GM21526 (cell line): ENCODE measurements around the gene PLEKHA5.
"Not testable (repeated sequence)": the region's sequence is repeated elsewhere in the genome, so short reads cannot be mapped to it uniquely, and the experiment has no call there.

ENCODE experiments used
- ATAC-seq: cut with Tn5 transposase; IDR thresholded peaks from one replicate; pipeline ENCODE4 v1.9.1; 2021; ENCODE audit warnings: moderate library complexity; ENCODE audit not compliant: unreplicated experiment, low FRiP score

PLEKHA5 gene

DNA sequence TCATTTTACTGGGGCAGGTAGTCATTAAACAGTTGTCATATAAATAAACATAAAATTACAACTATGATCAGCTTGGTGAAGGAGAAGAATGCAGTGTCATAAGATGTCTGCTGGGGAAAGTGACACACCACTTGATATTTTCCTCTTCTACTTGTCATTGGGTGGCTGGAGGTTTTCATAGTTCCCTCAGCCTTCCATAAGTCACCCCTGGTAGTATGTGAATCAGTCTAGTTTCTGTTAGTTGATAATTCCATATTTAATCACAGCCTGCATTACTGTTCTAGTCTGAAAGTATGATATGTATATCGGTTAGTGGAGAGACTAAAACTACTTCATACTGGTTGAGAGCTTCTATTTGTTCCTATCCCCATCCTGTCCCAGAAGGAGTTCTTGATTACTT is 38.2 kb downstream of the PLEKHA5 start:
- ATAC-seq: no peak

DNA sequence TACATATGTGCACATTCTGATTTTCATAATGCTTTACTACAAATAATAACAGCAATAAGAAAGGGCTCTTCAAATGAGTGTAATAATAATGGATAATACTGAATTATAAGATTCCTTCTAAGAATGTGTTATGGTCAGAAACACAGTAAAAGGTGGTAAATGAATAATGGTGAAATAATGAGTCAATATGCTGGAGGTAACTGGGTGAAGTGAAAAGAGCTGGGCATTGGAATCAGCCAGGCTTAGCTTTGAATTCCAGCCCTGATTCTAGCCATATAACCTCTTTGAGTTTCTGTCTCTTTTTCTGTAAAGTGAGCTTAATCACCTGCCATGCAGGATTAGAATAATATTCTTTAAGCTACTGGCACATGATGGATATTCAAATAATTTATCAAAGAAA is 39.1 kb downstream of the PLEKHA5 start:
- ATAC-seq: no peak

DNA sequence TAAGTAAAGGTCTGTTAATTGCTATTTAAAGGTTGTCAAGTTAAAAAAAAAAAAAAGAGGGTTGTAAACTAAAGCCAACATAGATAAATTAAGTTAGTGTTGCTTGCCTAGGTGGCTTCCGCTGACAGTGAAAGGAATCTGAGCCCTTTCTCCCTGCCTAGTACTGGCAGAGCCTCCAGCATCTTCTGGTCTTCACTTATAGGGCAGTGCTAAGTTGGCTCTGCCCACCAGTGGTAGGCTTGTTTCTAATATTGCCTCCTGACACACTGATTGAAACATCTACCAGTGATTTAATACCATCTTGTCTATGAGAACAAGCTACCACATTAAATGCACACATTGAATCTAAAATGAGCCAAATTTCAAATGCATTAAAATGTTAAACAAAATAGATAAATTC is 39.7 kb downstream of the PLEKHA5 start:
- ATAC-seq: no peak

DNA sequence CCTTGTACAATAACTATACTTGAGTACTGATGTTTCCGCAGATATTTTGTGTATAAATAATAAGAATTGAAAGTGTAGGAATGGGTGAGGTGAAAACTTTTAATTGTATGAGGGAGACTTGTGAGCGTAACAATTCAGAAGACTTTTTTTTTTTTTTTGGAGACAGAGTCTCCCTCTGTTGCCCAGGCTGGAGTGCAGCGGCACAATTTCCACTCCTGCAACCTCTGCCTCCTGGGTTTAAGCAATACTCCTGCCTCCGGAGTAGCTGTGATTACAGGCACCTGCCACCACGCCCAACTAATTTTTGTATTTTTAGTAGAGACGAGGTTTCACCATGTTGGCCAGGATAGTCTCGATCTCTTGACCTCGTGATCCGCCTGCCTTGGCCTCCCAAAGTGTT is 40.8 kb downstream of the PLEKHA5 start:
- ATAC-seq: not testable (repeated sequence)

GRCh38 chr12:19171731-19172130 is 42.2 kb downstream of the PLEKHA5 start:
- no peak for ATAC-seq

DNA sequence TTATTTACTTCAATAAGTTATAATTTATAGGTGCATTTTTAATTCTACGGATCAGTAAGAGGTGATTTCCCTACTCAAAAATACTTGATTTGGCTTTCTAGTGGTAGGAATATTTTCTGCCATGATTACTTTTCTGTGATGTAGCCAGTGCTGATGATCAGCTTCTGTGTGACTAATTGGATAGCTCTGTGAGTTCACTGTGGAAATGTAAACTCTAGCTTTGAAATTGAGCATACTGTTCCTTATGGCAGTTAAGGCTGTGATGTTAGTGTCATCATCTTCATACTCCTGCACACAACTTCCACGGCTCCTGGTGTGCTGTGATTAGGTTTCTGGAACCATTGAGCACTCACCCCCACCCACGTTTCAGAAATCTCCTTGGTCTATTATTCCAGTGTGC is 48.2 kb downstream of the PLEKHA5 start:
- ATAC-seq: no peak

GRCh38 chr12:19179986-19180385 is 50.5 kb downstream of the PLEKHA5 start:
- no peak for ATAC-seq

DNA sequence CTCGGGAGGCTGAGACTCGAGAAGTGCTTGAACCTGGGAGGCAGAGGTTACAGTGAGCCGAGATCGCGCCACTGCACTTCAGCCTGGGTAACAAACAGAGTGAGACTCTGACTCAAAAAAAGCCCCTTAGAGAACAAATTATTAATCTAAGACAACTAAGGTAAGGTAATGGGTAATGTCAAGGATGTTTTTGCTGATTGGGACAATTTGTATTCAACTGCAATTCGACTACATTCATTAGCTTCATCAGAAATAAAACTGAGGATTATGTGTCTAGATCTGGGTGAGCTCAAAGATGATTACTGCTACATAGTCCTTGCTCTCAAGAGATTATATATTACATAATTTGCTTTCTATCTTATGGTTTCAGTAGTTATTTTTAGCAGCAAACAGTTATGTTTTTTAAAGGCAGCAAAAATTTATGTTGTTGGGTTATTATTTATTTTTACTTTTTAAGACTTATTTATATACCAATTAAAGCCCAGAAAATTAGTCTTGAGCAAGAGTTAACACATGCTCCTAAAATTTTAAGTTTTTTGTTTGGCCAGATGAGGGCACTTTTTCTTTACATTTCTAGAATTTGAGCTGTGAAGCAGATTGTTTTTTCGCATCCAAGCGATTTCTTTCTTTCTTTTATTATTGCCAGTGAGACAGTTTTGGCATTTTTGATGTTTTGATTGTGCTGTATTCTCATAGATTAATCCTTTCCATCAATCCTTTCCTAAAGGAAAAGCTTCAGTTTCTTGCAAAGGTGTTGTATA is 52.3 kb downstream of the PLEKHA5 start:
- ATAC-seq: no peak

DNA sequence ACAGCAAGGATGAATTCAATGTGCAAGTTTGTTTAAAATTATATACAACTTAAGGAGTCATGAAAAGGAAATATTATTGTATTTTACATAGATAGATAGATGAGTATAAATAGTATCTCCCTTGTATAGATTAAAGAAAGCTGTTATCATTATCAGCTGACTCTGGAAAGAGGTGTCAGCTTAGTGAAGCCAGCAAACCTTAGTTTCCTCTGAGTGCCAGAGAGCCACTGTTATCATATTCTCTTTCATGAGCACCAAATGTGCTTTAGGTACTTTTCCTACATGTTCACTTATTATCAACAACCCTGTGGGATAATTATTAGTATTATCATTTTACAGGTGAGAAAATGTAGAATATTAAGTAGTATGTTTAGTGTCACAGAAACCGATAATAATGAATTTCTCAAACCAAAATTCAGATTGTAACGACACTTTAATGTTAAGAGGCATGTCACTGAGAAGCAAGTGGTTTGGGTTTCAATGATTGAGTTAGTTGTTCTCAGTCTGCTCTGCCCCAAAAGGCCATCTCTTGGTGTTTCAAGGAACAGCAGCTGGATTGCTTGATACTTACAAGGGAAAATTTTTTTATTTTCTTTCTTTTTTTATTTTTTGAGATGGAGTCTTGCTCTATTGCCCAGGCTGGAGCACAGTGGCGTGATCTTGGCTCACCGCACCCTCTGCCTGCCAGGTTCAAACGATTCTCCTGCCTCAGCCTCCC is 53.7 kb downstream of the PLEKHA5 start:
- no peak for ATAC-seq

- ATAC-seq: no peak
Observed at GRCh38 chr12:19185262-19185929, 55.9 kb downstream of the PLEKHA5 start.

DNA sequence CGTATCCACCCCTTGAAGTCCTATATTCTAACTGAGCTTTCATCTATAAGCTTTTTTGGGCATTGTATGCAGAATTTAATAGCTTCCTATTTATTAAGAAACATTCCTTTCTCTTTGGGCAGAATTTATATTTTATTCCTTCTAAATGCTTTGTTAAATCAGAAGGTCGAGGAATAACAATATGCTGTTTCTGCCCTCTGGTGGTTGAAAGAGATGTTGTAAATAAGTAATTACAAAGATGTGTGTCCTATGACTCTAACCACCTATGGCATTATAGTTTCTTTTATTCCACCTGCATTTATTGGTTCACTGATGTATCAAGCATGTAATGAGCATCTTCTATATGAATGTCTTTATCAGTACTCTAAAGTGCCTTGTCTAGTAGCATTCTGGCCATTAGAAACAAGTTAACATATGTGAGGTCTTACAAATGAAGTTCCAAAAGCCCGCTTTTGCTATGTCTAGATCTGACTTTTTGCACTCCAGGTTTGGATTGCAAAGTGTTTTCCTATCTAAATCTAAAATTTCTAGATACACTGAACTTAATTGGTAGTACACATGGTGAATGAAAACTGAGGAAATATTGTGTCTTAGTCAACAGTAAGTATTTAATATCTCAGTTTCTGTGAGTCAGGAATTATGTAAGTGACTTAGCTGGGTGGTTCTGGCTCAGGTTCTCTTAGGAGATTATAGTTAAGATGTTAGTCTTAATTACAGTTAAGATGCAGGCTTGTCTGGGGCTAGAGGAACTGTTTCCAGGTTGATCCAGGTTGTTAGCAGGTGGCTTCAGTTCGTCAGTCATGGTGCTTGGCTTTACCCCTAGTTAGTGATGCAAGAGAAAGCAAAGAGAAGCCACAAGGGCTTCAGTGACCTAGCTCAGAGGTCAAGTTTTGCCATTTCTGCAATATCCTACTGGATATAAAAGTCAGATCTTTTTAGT is 57.5 kb downstream of the PLEKHA5 start:
- ATAC-seq: no peak

- no peak for ATAC-seq
Observed at GRCh38 chr12:19189522-19189921, 60.0 kb downstream of the PLEKHA5 start.

GRCh38 chr12:19190292-19191031 is 60.9 kb downstream of the PLEKHA5 start:
- no peak for ATAC-seq

DNA sequence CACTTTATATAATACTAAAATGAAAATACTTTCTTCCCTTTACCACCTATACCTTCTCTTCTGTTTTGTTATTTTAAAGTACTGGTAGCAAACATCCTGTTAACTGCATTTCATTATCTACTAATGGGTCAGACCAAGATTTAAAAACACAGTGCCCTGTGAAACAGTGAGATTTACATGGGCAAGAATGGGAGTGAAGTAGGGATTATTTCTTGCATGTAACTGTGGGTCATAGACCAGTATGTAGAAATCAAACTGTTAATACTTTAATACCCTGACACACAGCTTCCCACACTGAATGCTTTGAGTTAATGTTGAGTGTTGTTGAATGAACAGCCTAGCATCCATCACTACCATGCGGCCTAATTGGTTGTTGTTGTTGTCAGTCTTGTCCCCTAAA is 61.6 kb downstream of the PLEKHA5 start:
- no peak for ATAC-seq

DNA sequence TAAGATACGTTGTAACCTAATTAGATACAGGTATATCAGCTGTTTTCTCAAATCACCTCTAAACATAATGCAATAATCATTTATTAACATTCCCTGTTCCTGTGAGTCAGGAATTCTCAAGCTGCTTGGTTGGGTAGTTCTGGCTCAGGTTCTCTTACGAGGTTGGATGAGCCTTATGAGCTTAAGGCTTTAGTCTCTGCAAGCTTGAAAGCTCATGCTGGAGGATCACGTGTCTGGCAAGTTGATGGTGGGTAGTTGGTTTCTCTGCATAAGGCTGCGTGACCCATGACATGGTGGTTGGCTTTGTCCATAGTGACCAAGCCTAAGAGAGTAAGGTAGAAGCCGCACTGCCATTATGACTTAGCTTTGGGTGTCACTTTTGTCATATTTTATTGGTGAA is 62.0 kb downstream of the PLEKHA5 start:
- ATAC-seq: no peak

GRCh38 chr12:19192710-19193109 is 63.2 kb downstream of the PLEKHA5 start:
- ATAC-seq: no peak

GRCh38 chr12:19194963-19195362 is 65.4 kb downstream of the PLEKHA5 start:
- no peak for ATAC-seq

DNA sequence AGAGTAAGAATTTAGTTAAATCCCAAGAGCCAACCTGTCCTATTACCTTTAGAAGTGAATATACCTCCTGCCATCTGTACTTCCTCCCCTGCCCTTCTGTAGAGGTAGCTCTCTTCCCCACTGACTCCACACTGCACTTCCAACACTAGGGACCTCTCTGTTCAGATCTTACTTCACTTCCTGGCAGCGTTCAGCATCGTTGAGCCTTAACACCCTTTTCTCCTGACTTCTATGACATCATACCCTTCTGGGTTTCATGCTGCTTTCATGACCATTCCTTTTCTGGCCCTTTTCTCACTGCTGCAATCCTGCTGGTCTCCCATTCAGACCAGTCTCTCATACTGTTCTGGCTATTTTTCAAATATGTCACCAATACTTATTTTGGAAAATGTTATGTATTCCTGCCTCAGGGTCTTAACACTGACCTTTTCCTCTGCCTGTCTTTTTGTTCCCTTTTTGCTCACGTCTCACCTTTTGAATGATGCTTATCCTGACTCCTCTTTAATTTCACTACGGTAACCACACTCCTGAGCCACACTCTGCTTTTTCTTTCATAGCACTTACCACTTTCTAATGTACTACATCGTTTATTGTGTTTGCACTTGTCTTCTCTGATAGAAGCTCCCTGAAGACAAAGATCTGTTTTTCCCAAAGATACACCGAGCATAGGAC is 67.6 kb downstream of the PLEKHA5 start:
- ATAC-seq: no peak

GRCh38 chr12:19198272-19198671 is 68.7 kb downstream of the PLEKHA5 start:
- no peak for ATAC-seq
